Neuron (in vitro differentiated cells): ENCODE data around the gene TOB1.
"Not testable (repeated sequence)": the region's sequence is repeated elsewhere in the genome, so short reads cannot be mapped to it uniquely, and the experiment has no call there.

Experiments
- H2AFZ ChIP-seq: one replicate; pipeline ENCODE4 v1.6.1; 2013; ENCODE audit warnings: low read depth, mild to moderate bottlenecking, inconsistent platforms, low read length, moderate library complexity
- H3K27me3 ChIP-seq: one replicate; pipeline ENCODE4 v1.6.1; 2013; ENCODE audit warnings: low read length; ENCODE audit not compliant: insufficient read depth
- H3K36me3 ChIP-seq: one replicate; pipeline ENCODE4 v1.6.1; 2013; ENCODE audit warnings: low read length; ENCODE audit not compliant: insufficient read depth
- H3K4me1 ChIP-seq: one replicate; pipeline ENCODE4 v1.6.1; 2013; ENCODE audit warnings: low read length; ENCODE audit not compliant: insufficient read depth
- H3K4me3 ChIP-seq: 2 replicates; pipeline ENCODE4 v1.5.1; 2013; ENCODE audit warnings: mild to moderate bottlenecking, low read length, moderate library complexity
- H3K9me3 ChIP-seq: one replicate; pipeline ENCODE4 v1.6.1; 2013; ENCODE audit warnings: low read length

Gene TOB1

GRCh38 chr17:50903604-50904517, 37.7 kb upstream of the TOB1 start:
- Histone ChIP-seq H3K4me3 (no peak overlapping the region), H3K27me3 (no peaks in the 10 kb centered on the region), H3K4me1 (peaks cover 40% of the 10 kb centered on the region), H3K9me3 (no peaks in the 10 kb centered on the region), H3K36me3 (no peaks in the 10 kb centered on the region), H2AFZ (no peak overlapping the region)

- no peak overlapping the region for H2AFZ ChIP-seq
- H3K4me1 ChIP-seq, result peaks cover 40% of the 10 kb centered on the region
- no peaks in the 10 kb centered on the region for H3K36me3 ChIP-seq
- H3K9me3 ChIP-seq, result no peaks in the 10 kb centered on the region
- no peak overlapping the region for H3K4me3 ChIP-seq
- no peaks in the 10 kb centered on the region for H3K27me3 ChIP-seq
Observed at GRCh38 chr17:50902372-50903353, 36.5 kb upstream of the TOB1 start.

- H3K27me3 ChIP-seq, result no peaks in the 10 kb centered on the region
- H3K4me3 ChIP-seq, result peak overlapping the region; percentile 13
- H3K9me3 ChIP-seq, result no peaks in the 10 kb centered on the region
- peaks cover 37% of the 10 kb centered on the region for H3K4me1 ChIP-seq
- no peaks in the 10 kb centered on the region for H3K36me3 ChIP-seq
- H2AFZ ChIP-seq, result peak overlapping the region; percentile 74
Observed at GRCh38 chr17:50900383-50900892, 34.3 kb upstream of the TOB1 start.

GRCh38 chr17:50899559-50900319, 33.6 kb upstream of the TOB1 start:
- Histone ChIP-seq H3K4me1 (peaks cover 31% of the 10 kb centered on the region), H3K27me3 (no peaks in the 10 kb centered on the region), H3K9me3 (no peaks in the 10 kb centered on the region), H3K4me3 (peak overlapping the region; percentile 13), H3K36me3 (no peaks in the 10 kb centered on the region), H2AFZ (peak overlapping the region; percentile 74)

GRCh38 chr17:50899005-50899460, 32.9 kb upstream of the TOB1 start:
- Histone ChIP-seq H3K36me3 (no peaks in the 10 kb centered on the region), H3K4me1 (peaks cover 25% of the 10 kb centered on the region), H3K9me3 (no peaks in the 10 kb centered on the region), H2AFZ (no peak overlapping the region), H3K27me3 (no peaks in the 10 kb centered on the region), H3K4me3 (no peak overlapping the region)

- H3K4me3 ChIP-seq, result no peak overlapping the region
- H3K9me3 ChIP-seq, result no peaks in the 10 kb centered on the region
Observed at GRCh38 chr17:50898369-50899004, 32.3 kb upstream of the TOB1 start.

GRCh38 chr17:50894513-50894912, 28.4 kb upstream of the TOB1 start:
- not testable (repeated sequence) for H3K36me3 ChIP-seq, H3K9me3 ChIP-seq, H2AFZ ChIP-seq, H3K4me3 ChIP-seq, H3K27me3 ChIP-seq
- peaks cover 20% of the 10 kb centered on the region for H3K4me1 ChIP-seq

More at GRCh38 chr17:50898369-50899004, 32.3 kb upstream of the TOB1 start:
- Histone ChIP-seq H2AFZ (no peak overlapping the region), H3K27me3 (no peaks in the 10 kb centered on the region), H3K4me1 (peaks cover 25% of the 10 kb centered on the region), H3K36me3 (no peaks in the 10 kb centered on the region)

GRCh38 chr17:50893183-50893993, 27.2 kb upstream of the TOB1 start:
- Histone ChIP-seq H3K4me3 (peak overlapping the region; percentile 24), H3K36me3 (no peaks in the 10 kb centered on the region), H2AFZ (peak overlapping the region; percentile 33), H3K4me1 (peaks cover 23% of the 10 kb centered on the region), H3K9me3 (no peaks in the 10 kb centered on the region), H3K27me3 (no peaks in the 10 kb centered on the region)

- Histone ChIP-seq H3K9me3 (no peaks in the 10 kb centered on the region), H3K36me3 (no peaks in the 10 kb centered on the region), H3K4me3 (no peak overlapping the region), H3K27me3 (no peaks in the 10 kb centered on the region), H2AFZ (no peak overlapping the region), H3K4me1 (peaks cover 30% of the 10 kb centered on the region)
Observed at GRCh38 chr17:50892101-50892776, 26.1 kb upstream of the TOB1 start.

- Histone ChIP-seq H3K36me3 (no peaks in the 10 kb centered on the region), H2AFZ (no peak overlapping the region)
Observed at GRCh38 chr17:50891577-50891989, 25.4 kb upstream of the TOB1 start.

More at GRCh38 chr17:50891577-50891989, 25.4 kb upstream of the TOB1 start:
- no peaks in the 10 kb centered on the region for H3K27me3 ChIP-seq
- H3K4me3 ChIP-seq, result no peak overlapping the region
- peaks cover 36% of the 10 kb centered on the region for H3K4me1 ChIP-seq
- H3K9me3 ChIP-seq, result no peaks in the 10 kb centered on the region
